ENCODE data around the gene SHC4. TPM values are rescaled to one million over a fixed set of nuclear protein-coding genes. Genes with fewer than 3 reads are reported as not detected.

SHC4 gene
- total RNA-seq (2022), result not detected in 2 replicates
- Bru-seq, nascent RNA, result percentile 8 among the genes with signal in this experiment
- percentile 5 among the genes with signal in this experiment for BruChase-seq, experiment 1, labeled RNA remaining after a 2-hour chase
- percentile 8 among the genes with signal in this experiment for BruChase-seq, experiment 2, labeled RNA remaining after a 6-hour chase
- long read RNA-seq, result 0 reads

- no TSS peak for BruUV-seq (replicated peaks)
- DNase-seq, result peak in 1 of 2 experiments; percentile 35
- Mint-ChIP-seq H3K36me3 (ENCODE audit: insufficient read depth, unreplicated experiment) (no peaks in the 10 kb centered on the region), H3K27me3 (ENCODE audit: insufficient read depth, unreplicated experiment) (peaks cover 19% of the 10 kb centered on the region), H3K9me3 (ENCODE audit: unreplicated experiment) (no peaks in the 10 kb centered on the region), H3K27ac (ENCODE audit: unreplicated experiment) (no peak within 1 kb of the TSS), H3K4me1 (ENCODE audit: low read depth, unreplicated experiment) (peaks cover 11% of the 10 kb centered on the region), H3K4me3 (ENCODE audit: unreplicated experiment) (peak within 1 kb of the TSS; percentile 70)
- Histone ChIP-seq H3K27me3 (replicated peaks; ENCODE audit: control insufficient read depth, insufficient read depth, low read length) (no peaks in the 10 kb centered on the region; the same call in none of the 2 replicates), H3K4me1 (no peaks in the 10 kb centered on the region), H3K36me3 (ENCODE audit: control insufficient read depth, insufficient read depth, low read length) (no peaks in the 10 kb centered on the region), H3K4me3 (ENCODE audit: low read depth, low read length) (peak within 1 kb of the TSS; percentile 32), H3K9me3 (no peaks in the 10 kb centered on the region)
- CTCF ChIA-PET, result interaction anchor here (0.8 to 3.7 kb wide), 3 partner anchors 12 to 1181 kb away, joined by 3 to 41 read pairs (median 9); no protein-coding TSS in a partner anchor
- peak in 1 of 2 experiments; percentile 12 for TF ChIP-seq CTCF (IDR thresholded peaks at IDR 0.05; ENCODE audit: insufficient read depth in 1 of 2, low read depth in 1 of 2, low read length in 1 of 2, severe bottlenecking in 1 of 2, unreplicated experiment in 1 of 2)
- intact Hi-C loops (cut with micrococcal nuclease; ENCODE audit: unreplicated experiment), result no loop called here
- POLR2A ChIA-PET, result no interaction called here
Observed at GRCh38 chr15:48963524-48964113, at the start of gene SHC4. SHC4 (minus strand) TSS chr15:48963919; CDS start chr15:48963015, 904 bp downstream.

- CTCF ChIA-PET, result no interaction called here
- no TSS peak for BruUV-seq (replicated peaks)
- POLR2A ChIA-PET, result no interaction called here
- Mint-ChIP-seq H3K4me1 (ENCODE audit: low read depth, unreplicated experiment) (no peaks in the 10 kb centered on the region), H3K27me3 (ENCODE audit: insufficient read depth, unreplicated experiment) (no peaks in the 10 kb centered on the region), H3K4me3 (ENCODE audit: unreplicated experiment) (no peak overlapping the region), H3K9me3 (ENCODE audit: unreplicated experiment) (no peaks in the 10 kb centered on the region), H3K27ac (ENCODE audit: unreplicated experiment) (no peak overlapping the region), H3K36me3 (ENCODE audit: insufficient read depth, unreplicated experiment) (peaks cover 33% of the 10 kb centered on the region)
- intact Hi-C loops (cut with micrococcal nuclease; ENCODE audit: unreplicated experiment), result no loop called here
- Histone ChIP-seq H3K9me3 (no peaks in the 10 kb centered on the region), H3K27me3 (replicated peaks; ENCODE audit: control insufficient read depth, insufficient read depth, low read length) (no peaks in the 10 kb centered on the region), H3K36me3 (ENCODE audit: control insufficient read depth, insufficient read depth, low read length) (no peaks in the 10 kb centered on the region), H3K4me3 (ENCODE audit: low read depth, low read length) (no peak overlapping the region), H3K4me1 (no peaks in the 10 kb centered on the region)
- TF ChIP-seq CTCF (IDR thresholded peaks at IDR 0.05; ENCODE audit: insufficient read depth in 1 of 2, low read depth in 1 of 2, low read length in 1 of 2, severe bottlenecking in 1 of 2, unreplicated experiment in 1 of 2), result no peak
- no peak for DNase-seq
Observed at GRCh38 chr15:48999314-48999713, 35.6 kb upstream of the SHC4 start.

GRCh38 chr15:48996276-48996675 lies 32.6 kb upstream of the SHC4 start:
- POLR2A ChIA-PET, result no interaction called here

More at GRCh38 chr15:48996276-48996675, 32.6 kb upstream of the SHC4 start:
- intact Hi-C loops (cut with micrococcal nuclease; ENCODE audit: unreplicated experiment), result no loop called here
- Mint-ChIP-seq H3K4me3 (ENCODE audit: unreplicated experiment) (no peak overlapping the region), H3K9me3 (ENCODE audit: unreplicated experiment) (no peaks in the 10 kb centered on the region), H3K27ac (ENCODE audit: unreplicated experiment) (no peak overlapping the region), H3K4me1 (ENCODE audit: low read depth, unreplicated experiment) (no peaks in the 10 kb centered on the region), H3K27me3 (ENCODE audit: insufficient read depth, unreplicated experiment) (no peaks in the 10 kb centered on the region), H3K36me3 (ENCODE audit: insufficient read depth, unreplicated experiment) (peaks cover 47% of the 10 kb centered on the region)
- TF ChIP-seq CTCF (IDR thresholded peaks at IDR 0.05; ENCODE audit: insufficient read depth in 1 of 2, low read depth in 1 of 2, low read length in 1 of 2, severe bottlenecking in 1 of 2, unreplicated experiment in 1 of 2), result no peak
- Histone ChIP-seq H3K36me3 (ENCODE audit: control insufficient read depth, insufficient read depth, low read length) (no peaks in the 10 kb centered on the region), H3K9me3 (no peaks in the 10 kb centered on the region), H3K4me1 (no peaks in the 10 kb centered on the region), H3K4me3 (ENCODE audit: low read depth, low read length) (no peak overlapping the region), H3K27me3 (replicated peaks; ENCODE audit: control insufficient read depth, insufficient read depth, low read length) (no peaks in the 10 kb centered on the region)
- no peak for DNase-seq
- CTCF ChIA-PET, result no interaction called here
- no TSS peak for BruUV-seq (replicated peaks)
